ENCODE data around the gene CLCN3. TPM values are rescaled to one million over a fixed set of nuclear protein-coding genes. Genes with fewer than 3 reads are reported as not detected.

CLCN3 gene
- total and polyA plus RNA-seq, 9 of the 15 experiments (the other 6 are each of a cell fraction or from before 2014, with no cell fraction given) = 12.7 to 60.6 (median 38.5) TPM

DNA sequence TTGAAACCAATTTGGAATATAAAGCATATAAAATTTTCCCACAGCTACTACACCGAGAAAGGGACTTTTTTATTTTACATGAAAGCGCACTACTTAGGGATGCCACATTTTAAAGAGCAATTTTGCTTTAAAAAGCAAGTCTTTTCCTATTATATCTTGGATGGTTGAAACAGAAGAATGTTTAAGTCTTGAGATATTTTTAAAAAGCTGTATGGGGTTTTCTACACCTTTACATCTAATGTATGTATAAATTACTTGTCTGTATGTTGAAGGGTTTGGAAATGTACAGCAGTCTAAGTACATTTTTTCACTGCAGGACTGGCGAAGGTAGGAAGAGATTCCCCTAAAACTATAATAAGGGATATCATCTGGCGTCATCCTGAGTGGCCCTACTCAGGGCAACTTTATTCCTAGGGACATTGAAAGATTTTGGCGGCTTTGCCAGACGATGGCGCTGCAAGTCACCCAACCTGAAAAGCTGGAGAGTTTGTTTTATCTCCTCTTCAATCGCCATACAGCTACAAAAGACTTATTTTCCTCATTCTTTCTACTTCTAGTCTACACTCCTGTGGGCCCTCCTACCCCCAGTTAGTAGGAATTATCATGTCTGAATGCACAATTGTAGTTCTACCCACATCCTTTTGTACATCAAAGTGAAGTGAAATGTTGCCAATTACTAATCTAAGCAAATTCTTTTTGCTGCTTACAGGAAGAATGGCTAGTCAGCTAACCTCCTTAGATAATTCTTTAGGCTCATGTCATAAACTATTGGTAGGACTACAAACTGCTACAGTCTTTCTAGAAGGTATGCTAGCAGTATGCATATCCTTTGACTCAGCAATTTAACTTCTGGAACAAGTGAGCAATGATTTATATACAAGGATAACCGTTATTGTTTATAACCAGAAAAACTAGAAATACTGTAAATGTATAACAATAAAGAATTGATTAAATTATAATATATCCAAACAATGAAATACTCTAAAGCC is 7.2 kb upstream of the CLCN3 start (continued):
- TF ChIP-seq, protein P1, sequence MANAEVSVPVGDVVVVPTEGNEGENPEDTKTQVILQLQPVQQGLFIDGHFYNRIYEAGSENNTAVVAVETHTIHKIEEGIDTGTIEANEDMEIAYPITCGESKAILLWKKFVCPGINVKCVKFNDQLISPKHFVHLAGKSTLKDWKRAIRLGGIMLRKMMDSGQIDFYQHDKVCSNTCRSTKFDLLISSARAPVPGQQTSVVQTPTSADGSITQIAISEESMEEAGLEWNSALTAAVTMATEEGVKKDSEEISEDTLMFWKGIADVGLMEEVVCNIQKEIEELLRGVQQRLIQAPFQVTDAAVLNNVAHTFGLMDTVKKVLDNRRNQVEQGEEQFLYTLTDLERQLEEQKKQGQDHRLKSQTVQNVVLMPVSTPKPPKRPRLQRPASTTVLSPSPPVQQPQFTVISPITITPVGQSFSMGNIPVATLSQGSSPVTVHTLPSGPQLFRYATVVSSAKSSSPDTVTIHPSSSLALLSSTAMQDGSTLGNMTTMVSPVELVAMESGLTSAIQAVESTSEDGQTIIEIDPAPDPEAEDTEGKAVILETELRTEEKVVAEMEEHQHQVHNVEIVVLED (CRISPR knock-in tag; IDR thresholded peaks at IDR 0.05) = no peak
- TF ChIP-seq, protein P2, sequence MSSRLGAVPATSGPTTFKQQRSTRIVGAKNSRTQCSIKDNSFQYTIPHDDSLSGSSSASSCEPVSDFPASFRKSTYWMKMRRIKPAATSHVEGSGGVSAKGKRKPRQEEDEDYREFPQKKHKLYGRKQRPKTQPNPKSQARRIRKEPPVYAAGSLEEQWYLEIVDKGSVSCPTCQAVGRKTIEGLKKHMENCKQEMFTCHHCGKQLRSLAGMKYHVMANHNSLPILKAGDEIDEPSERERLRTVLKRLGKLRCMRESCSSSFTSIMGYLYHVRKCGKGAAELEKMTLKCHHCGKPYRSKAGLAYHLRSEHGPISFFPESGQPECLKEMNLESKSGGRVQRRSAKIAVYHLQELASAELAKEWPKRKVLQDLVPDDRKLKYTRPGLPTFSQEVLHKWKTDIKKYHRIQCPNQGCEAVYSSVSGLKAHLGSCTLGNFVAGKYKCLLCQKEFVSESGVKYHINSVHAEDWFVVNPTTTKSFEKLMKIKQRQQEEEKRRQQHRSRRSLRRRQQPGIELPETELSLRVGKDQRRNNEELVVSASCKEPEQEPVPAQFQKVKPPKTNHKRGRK (tag; IDR thresholded peaks at IDR 0.05) = peak; percentile 57
- TF ChIP-seq TEAD2 (tag; IDR thresholded peaks at IDR 0.05) = no peak
- no peak for TF ChIP-seq PCBP2 (IDR thresholded peaks at IDR 0.05; ENCODE audit: low read depth, low read length, poor library complexity, severe bottlenecking)
- no peak for TF ChIP-seq TAF9B (IDR thresholded peaks at IDR 0.05; ENCODE audit: partially characterized antibody)
- no peak for TF ChIP-seq TRIM24 (IDR thresholded peaks at IDR 0.05)
- TF ChIP-seq, protein P3, sequence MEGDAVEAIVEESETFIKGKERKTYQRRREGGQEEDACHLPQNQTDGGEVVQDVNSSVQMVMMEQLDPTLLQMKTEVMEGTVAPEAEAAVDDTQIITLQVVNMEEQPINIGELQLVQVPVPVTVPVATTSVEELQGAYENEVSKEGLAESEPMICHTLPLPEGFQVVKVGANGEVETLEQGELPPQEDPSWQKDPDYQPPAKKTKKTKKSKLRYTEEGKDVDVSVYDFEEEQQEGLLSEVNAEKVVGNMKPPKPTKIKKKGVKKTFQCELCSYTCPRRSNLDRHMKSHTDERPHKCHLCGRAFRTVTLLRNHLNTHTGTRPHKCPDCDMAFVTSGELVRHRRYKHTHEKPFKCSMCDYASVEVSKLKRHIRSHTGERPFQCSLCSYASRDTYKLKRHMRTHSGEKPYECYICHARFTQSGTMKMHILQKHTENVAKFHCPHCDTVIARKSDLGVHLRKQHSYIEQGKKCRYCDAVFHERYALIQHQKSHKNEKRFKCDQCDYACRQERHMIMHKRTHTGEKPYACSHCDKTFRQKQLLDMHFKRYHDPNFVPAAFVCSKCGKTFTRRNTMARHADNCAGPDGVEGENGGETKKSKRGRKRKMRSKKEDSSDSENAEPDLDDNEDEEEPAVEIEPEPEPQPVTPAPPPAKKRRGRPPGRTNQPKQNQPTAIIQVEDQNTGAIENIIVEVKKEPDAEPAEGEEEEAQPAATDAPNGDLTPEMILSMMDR (IDR thresholded peaks at IDR 0.05 in 2 of 3, conservative IDR thresholded peaks at IDR 0.05 in 1 of 3; ENCODE audit: insufficient read depth in 2 of 3, low read depth in 1 of 3, low read length in 3 of 3) = peak; percentile 71 to 91 (median 83)
- TF ChIP-seq SMARCC2 (IDR thresholded peaks at IDR 0.05; ENCODE audit: low read depth) = no peak
- no peak for TF ChIP-seq SRSF3 (IDR thresholded peaks at IDR 0.05; ENCODE audit: insufficient read depth, low read length)
- TF ChIP-seq ZNF316 (IDR thresholded peaks at IDR 0.05) = peak; percentile 92
- TF ChIP-seq, protein P4, sequence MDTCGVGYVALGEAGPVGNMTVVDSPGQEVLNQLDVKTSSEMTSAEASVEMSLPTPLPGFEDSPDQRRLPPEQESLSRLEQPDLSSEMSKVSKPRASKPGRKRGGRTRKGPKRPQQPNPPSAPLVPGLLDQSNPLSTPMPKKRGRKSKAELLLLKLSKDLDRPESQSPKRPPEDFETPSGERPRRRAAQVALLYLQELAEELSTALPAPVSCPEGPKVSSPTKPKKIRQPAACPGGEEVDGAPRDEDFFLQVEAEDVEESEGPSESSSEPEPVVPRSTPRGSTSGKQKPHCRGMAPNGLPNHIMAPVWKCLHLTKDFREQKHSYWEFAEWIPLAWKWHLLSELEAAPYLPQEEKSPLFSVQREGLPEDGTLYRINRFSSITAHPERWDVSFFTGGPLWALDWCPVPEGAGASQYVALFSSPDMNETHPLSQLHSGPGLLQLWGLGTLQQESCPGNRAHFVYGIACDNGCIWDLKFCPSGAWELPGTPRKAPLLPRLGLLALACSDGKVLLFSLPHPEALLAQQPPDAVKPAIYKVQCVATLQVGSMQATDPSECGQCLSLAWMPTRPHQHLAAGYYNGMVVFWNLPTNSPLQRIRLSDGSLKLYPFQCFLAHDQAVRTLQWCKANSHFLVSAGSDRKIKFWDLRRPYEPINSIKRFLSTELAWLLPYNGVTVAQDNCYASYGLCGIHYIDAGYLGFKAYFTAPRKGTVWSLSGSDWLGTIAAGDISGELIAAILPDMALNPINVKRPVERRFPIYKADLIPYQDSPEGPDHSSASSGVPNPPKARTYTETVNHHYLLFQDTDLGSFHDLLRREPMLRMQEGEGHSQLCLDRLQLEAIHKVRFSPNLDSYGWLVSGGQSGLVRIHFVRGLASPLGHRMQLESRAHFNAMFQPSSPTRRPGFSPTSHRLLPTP (IDR thresholded peaks at IDR 0.05; ENCODE audit: borderline replicate concordance, extremely low read depth, insufficient read length) = no peak
- no peak for TF ChIP-seq MXI1 (IDR thresholded peaks at IDR 0.05; ENCODE audit: low read depth, low read length)
- no peak for TF ChIP-seq CCNT2 (IDR thresholded peaks at IDR 0.05; ENCODE audit: borderline replicate concordance, extremely low read depth, insufficient read length, low read depth, low read length)
- TF ChIP-seq MAFK (IDR thresholded peaks at IDR 0.05; ENCODE audit: low read length) = no peak
- TF ChIP-seq, protein P5, sequence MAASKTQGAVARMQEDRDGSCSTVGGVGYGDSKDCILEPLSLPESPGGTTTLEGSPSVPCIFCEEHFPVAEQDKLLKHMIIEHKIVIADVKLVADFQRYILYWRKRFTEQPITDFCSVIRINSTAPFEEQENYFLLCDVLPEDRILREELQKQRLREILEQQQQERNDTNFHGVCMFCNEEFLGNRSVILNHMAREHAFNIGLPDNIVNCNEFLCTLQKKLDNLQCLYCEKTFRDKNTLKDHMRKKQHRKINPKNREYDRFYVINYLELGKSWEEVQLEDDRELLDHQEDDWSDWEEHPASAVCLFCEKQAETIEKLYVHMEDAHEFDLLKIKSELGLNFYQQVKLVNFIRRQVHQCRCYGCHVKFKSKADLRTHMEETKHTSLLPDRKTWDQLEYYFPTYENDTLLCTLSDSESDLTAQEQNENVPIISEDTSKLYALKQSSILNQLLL (CRISPR knock-in tag; IDR thresholded peaks at IDR 0.05; ENCODE audit: borderline replicate concordance) = no peak
- TF ChIP-seq ZFP36 (IDR thresholded peaks at IDR 0.05; ENCODE audit: low read depth, low read length, partially characterized antibody) = no peak

All from K562 (cell line).